DND-41 (cell line): ENCODE results near the gene SNRNP70.

ENCODE experiments used
- ATAC-seq: fragments of 200-7000 bp; cut with Tn5 transposase; 3 replicates; pipeline ENCODE4 v1.9.1; 2021; ENCODE audit warnings: low read depth; ENCODE audit not compliant: insufficient read depth
- DNase-seq: peaks from one replicate; pipeline ENCODE4 v3.0.0-alpha.2; 2020
- H2AFZ ChIP-seq: 2 replicates; pipeline ENCODE4 v1.6.0; 2012; ENCODE audit warnings: low read depth, low read length
- H3K27ac ChIP-seq: 2 replicates; pipeline ENCODE4 v1.5.1; 2012; ENCODE audit warnings: low read length, inconsistent platforms
- H3K27me3 ChIP-seq: fragments of 200-600 bp; sonication (generic); 2 replicates; pipeline ENCODE4 v1.6.0; 2012; ENCODE audit warnings: low read length, mild to moderate bottlenecking, inconsistent platforms; ENCODE audit not compliant: insufficient read depth, poor library complexity
- H3K36me3 ChIP-seq: 2 replicates; pipeline ENCODE4 v1.5.1; 2012; ENCODE audit warnings: low read length, inconsistent platforms; ENCODE audit not compliant: insufficient read depth
- H3K4me1 ChIP-seq: 2 replicates; pipeline ENCODE4 v1.5.1; 2012; ENCODE audit warnings: mild to moderate bottlenecking, low read length; ENCODE audit not compliant: insufficient read depth
- H3K4me2 ChIP-seq: 2 replicates; pipeline ENCODE4 v1.6.0; 2012; ENCODE audit warnings: mild to moderate bottlenecking, moderate library complexity, low read length, inconsistent platforms; ENCODE audit not compliant: insufficient read depth
- H3K4me3 ChIP-seq, 2 experiments: fragments of 200-600 bp in 1 of 2; shearing (Covaris generic) in 1 of 2; 2 replicates each; pipeline ENCODE4 v1.5.1; 2012 to 2016; ENCODE audit warnings: inconsistent platforms in 2 of 2, low read length in 2 of 2, mild to moderate bottlenecking in 2 of 2, low read depth in 1 of 2, moderate library complexity in 1 of 2
- H3K79me2 ChIP-seq: 2 replicates; pipeline ENCODE4 v1.6.0; 2012; ENCODE audit warnings: low read length, inconsistent platforms; ENCODE audit not compliant: insufficient read depth
- H3K9ac ChIP-seq: 2 replicates; pipeline ENCODE4 v1.6.0; 2012; ENCODE audit warnings: low read depth, mild to moderate bottlenecking, inconsistent platforms, low read length, moderate library complexity
- H3K9me3 ChIP-seq: 2 replicates; pipeline ENCODE4 v1.5.1; 2012; ENCODE audit warnings: low read length, moderate library complexity, mild to moderate bottlenecking, inconsistent platforms; ENCODE audit not compliant: insufficient read depth, severe bottlenecking
- H4K20me1 ChIP-seq: 2 replicates; pipeline ENCODE4 v1.6.0; 2012; ENCODE audit warnings: low read length; ENCODE audit not compliant: insufficient read depth
- CTCF ChIP-seq: IDR thresholded peaks from 2 replicates; pipeline ENCODE4 v1.5.1; 2012; ENCODE audit warnings: borderline replicate concordance, low read length, moderate library complexity, mild to moderate bottlenecking; ENCODE audit not compliant: poor library complexity, severe bottlenecking; ENCODE audit errors: extremely low read depth
- EZH2 ChIP-seq: IDR thresholded peaks from 3 replicates; pipeline ENCODE4 v1.6.1; 2012; ENCODE audit warnings: borderline replicate concordance, low read depth, mild to moderate bottlenecking, moderate library complexity, low read length, inconsistent platforms; ENCODE audit not compliant: severe bottlenecking

SNRNP70 gene

DNA sequence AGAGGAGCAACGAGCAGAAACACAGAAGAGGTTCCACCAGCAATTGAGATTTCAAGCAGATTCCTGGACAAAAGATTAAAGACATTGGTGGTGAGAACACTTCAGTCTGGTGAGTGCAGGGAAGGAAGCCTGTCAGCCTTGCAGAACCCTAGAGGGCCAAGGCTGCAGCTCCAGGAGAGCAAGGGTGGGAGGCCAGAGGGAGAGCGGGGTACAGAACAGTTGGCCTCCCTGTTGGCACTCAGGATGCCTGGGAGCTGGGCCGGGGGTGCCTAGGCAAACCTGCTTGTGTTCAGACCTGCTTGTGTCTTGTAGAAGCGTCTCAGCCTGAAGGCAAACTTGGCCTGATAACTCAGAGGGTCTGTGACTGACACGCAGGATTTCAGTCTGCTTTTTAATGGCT lies 23.8 kb downstream of the SNRNP70 start:
- peaks cover 6% of the 10 kb centered on the region; the same call in 1 of the 2 replicates for H3K79me2 ChIP-seq
- DNase-seq, result no peak
- TF ChIP-seq CTCF (no peak), EZH2 (no peak)
- no peaks in the 10 kb centered on the region for H3K9me3 ChIP-seq
- H3K4me1 ChIP-seq, result peaks cover 12% of the 10 kb centered on the region
- H3K9ac ChIP-seq, result no peak overlapping the region
- H2AFZ ChIP-seq, result no peak overlapping the region
- no peaks in the 10 kb centered on the region for H3K27me3 ChIP-seq
- ATAC-seq, result no peak
- H4K20me1 ChIP-seq, result peaks cover 53% of the 10 kb centered on the region
- no peak overlapping the region for H3K4me3 ChIP-seq
- H3K27ac ChIP-seq, result no peak overlapping the region
- H3K4me2 ChIP-seq, result no peak overlapping the region
- H3K36me3 ChIP-seq, result peaks cover 58% of the 10 kb centered on the region

DNA sequence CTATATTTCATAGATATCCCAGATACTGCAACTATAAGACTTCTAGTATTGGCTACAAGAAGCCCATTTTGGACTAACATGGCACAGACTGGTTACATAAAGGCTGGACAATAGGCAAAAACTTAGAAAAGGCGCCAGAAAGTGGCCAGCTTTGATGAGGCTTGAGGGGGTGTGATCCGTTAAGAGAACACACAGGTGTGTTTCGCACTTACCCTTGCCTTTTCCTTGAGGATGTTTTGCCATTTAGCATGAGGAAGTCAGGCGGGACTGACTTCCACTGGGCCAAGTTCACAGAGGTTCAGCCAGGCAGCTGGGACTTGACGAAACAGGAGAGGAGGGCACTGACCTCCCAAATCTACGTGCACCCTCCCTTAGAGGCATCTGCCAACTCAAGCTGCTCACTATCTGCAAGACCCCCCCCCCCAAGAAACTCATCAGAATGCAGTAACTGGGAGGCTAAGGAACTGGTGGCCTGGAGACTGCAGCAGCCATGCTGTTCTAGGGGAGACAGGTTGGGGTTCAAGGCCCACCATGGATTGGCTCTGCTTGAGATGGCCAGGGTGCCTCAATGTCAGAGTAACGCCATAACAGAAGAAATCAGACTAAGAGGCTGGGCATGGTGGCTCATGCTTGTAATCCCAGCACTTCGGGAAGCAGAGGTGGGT lies 24.4 kb downstream of the SNRNP70 start:
- no peak for ATAC-seq
- Histone ChIP-seq H3K4me1 (peaks cover 15% of the 10 kb centered on the region), H2AFZ (no peak overlapping the region), H3K27me3 (no peaks in the 10 kb centered on the region), H3K9ac (no peak overlapping the region), H3K4me3 (no peak overlapping the region), H3K9me3 (no peaks in the 10 kb centered on the region), H3K27ac (no peak overlapping the region), H4K20me1 (peaks cover 46% of the 10 kb centered on the region), H3K36me3 (peaks cover 52% of the 10 kb centered on the region), H3K79me2 (no peaks in the 10 kb centered on the region), H3K4me2 (no peak overlapping the region)
- TF ChIP-seq EZH2, result no peak
- TF ChIP-seq CTCF, result no peak
- no peak for DNase-seq

- Histone ChIP-seq H3K27ac (no peak overlapping the region), H3K4me2 (no peak overlapping the region), H3K79me2 (no peaks in the 10 kb centered on the region), H4K20me1 (peaks cover 43% of the 10 kb centered on the region), H3K9ac (no peak overlapping the region), H3K9me3 (no peaks in the 10 kb centered on the region), H3K4me1 (peaks cover 24% of the 10 kb centered on the region), H3K36me3 (peaks cover 43% of the 10 kb centered on the region), H2AFZ (no peak overlapping the region), H3K4me3 (no peak overlapping the region), H3K27me3 (no peaks in the 10 kb centered on the region)
- no peak for DNase-seq
- TF ChIP-seq CTCF (no peak), EZH2 (no peak)
- ATAC-seq, result no peak
These were observed 25.3 kb downstream of the SNRNP70 start for GRCh38 chr19:49110567-49110966.
